Mesendoderm (in vitro differentiated cells): ENCODE data around the gene CD83.
A peak's percentile ranks its signal among the peaks of the same experiment; 100 is the strongest.

Experiments used
- DNase-seq: peaks from one replicate; pipeline ENCODE4 v3.0.0; 2013
- H2AK5ac ChIP-seq: 2 replicates; pipeline ENCODE4 v1.6.1; 2013; ENCODE audit warnings: low read length, inconsistent platforms
- H2BK120ac ChIP-seq: 2 replicates; pipeline ENCODE4 v1.6.1; 2013; ENCODE audit warnings: low read depth, mild to moderate bottlenecking, low read length, moderate library complexity, mixed read lengths
- H2BK15ac ChIP-seq: replicated peaks from 2 replicates; pipeline ENCODE4 v1.6.1; 2013; ENCODE audit warnings: low read depth, mild to moderate bottlenecking, moderate library complexity
- H2BK5ac ChIP-seq: 2 replicates; pipeline ENCODE4 v1.6.1; 2013; ENCODE audit warnings: low read length, inconsistent platforms
- H3K18ac ChIP-seq: 2 replicates; pipeline ENCODE4 v1.6.1; 2013; ENCODE audit warnings: mild to moderate bottlenecking, low read length, mixed read lengths
- H3K23ac ChIP-seq: one replicate; pipeline ENCODE4 v1.6.1; 2013; ENCODE audit warnings: low read length
- H3K27ac ChIP-seq: 2 replicates; pipeline ENCODE4 v1.5.1; 2013; ENCODE audit warnings: low read depth, mild to moderate bottlenecking, inconsistent platforms, low read length, moderate library complexity
- H3K27me3 ChIP-seq: 2 replicates; pipeline ENCODE4 v1.6.1; 2013; ENCODE audit warnings: low read length, control low read depth, mild to moderate bottlenecking, inconsistent platforms; ENCODE audit not compliant: insufficient read depth, poor library complexity
- H3K36me3 ChIP-seq: 2 replicates; pipeline ENCODE4 v1.6.1; 2013; ENCODE audit warnings: low read length, inconsistent platforms; ENCODE audit not compliant: control insufficient read depth, insufficient read depth
- H3K4ac ChIP-seq: one replicate; pipeline ENCODE4 v1.6.1; 2013; ENCODE audit warnings: low read depth, mild to moderate bottlenecking, low read length, moderate library complexity
- H3K4me1 ChIP-seq: 2 replicates; pipeline ENCODE4 v1.6.1; 2013; ENCODE audit warnings: low read depth, low read length, inconsistent platforms; ENCODE audit not compliant: control insufficient read depth
- H3K4me2 ChIP-seq: 2 replicates; pipeline ENCODE4 v1.6.1; 2013; ENCODE audit warnings: low read length
- H3K4me3 ChIP-seq: 2 replicates; pipeline ENCODE4 v1.5.1; 2013; ENCODE audit warnings: mild to moderate bottlenecking, low read length
- H3K56ac ChIP-seq: one replicate; pipeline ENCODE4 v1.6.1; 2013; ENCODE audit warnings: low read length
- H3K79me1 ChIP-seq: 2 replicates; pipeline ENCODE4 v1.6.1; 2013; ENCODE audit warnings: low read length, inconsistent platforms
- H3K79me2 ChIP-seq: 2 replicates; pipeline ENCODE4 v1.6.1; 2013; ENCODE audit warnings: mild to moderate bottlenecking, low read length; ENCODE audit not compliant: control insufficient read depth, insufficient read depth
- H3K9ac ChIP-seq: 2 replicates; pipeline ENCODE4 v1.6.1; 2013; ENCODE audit warnings: low read length, inconsistent platforms
- H4K5ac ChIP-seq: one replicate; pipeline ENCODE4 v1.6.1; 2013; ENCODE audit warnings: low read length
- H4K8ac ChIP-seq: one replicate; pipeline ENCODE4 v1.6.1; 2013; ENCODE audit warnings: low read depth, mild to moderate bottlenecking, control low read depth, low read length, moderate library complexity
- WGBS: extraction: QIAGEN DNeasy Blood & Tissue Kit; methylation state at CpG from one replicate; pipeline ENCODE4 v1.1.7; 2013; ENCODE audit warnings: low lambda C conversion rate, missing lambda C conversion rate; ENCODE audit not compliant: insufficient coverage; ENCODE audit errors: extremely low coverage; 5-methylcytosine and 5-hydroxymethylcytosine counted together

CD83 gene

GRCh38 chr6:14128012-14128411 is 10.4 kb downstream of the CD83 start:
- Histone ChIP-seq H2BK15ac (no peak overlapping the region), H3K79me2 (no peaks in the 10 kb centered on the region), H4K8ac (no peak overlapping the region), H2BK120ac (no peak overlapping the region), H3K4ac (no peak overlapping the region), H3K27me3 (no peaks in the 10 kb centered on the region), H3K18ac (no peak overlapping the region), H3K27ac (no peak overlapping the region), H2BK5ac (no peak overlapping the region), H3K56ac (no peak overlapping the region), H3K4me1 (no peaks in the 10 kb centered on the region), H3K36me3 (no peaks in the 10 kb centered on the region), H3K9ac (no peak overlapping the region), H3K79me1 (no peaks in the 10 kb centered on the region), H3K4me2 (no peak overlapping the region), H2AK5ac (no peak overlapping the region), H3K23ac (no peak overlapping the region), H4K5ac (no peak overlapping the region), H3K4me3 (no peak overlapping the region)
- DNase-seq, result no peak
- WGBS, result no CpG with 5 or more reads among the region's 4 CpGs

- no peak for DNase-seq
- no peak overlapping the region for H2AK5ac ChIP-seq
- H3K4ac ChIP-seq, result no peak overlapping the region
- no peak overlapping the region for H2BK5ac ChIP-seq
- no peak overlapping the region for H4K8ac ChIP-seq
- no peak overlapping the region for H3K9ac ChIP-seq
- H4K5ac ChIP-seq, result no peak overlapping the region
- H3K4me2 ChIP-seq, result no peak overlapping the region
- no peak overlapping the region for H3K23ac ChIP-seq
- no peaks in the 10 kb centered on the region for H3K36me3 ChIP-seq
- no peak overlapping the region for H2BK120ac ChIP-seq
- no peak overlapping the region for H3K18ac ChIP-seq
- no CpG with 5 or more reads among the region's 4 CpGs for WGBS
- no peaks in the 10 kb centered on the region for H3K79me2 ChIP-seq
- no peak overlapping the region for H3K4me3 ChIP-seq
- H3K27me3 ChIP-seq, result no peaks in the 10 kb centered on the region
- no peaks in the 10 kb centered on the region for H3K4me1 ChIP-seq
- H3K56ac ChIP-seq, result no peak overlapping the region
- no peak overlapping the region for H3K27ac ChIP-seq
- no peaks in the 10 kb centered on the region for H3K79me1 ChIP-seq
- peak overlapping the region; percentile 10 for H2BK15ac ChIP-seq
Measured at GRCh38 chr6:14128746-14129145, 11.2 kb downstream of the CD83 start.

- Histone ChIP-seq H3K36me3 (no peaks in the 10 kb centered on the region), H3K9ac (no peak overlapping the region), H2BK120ac (no peak overlapping the region), H2BK5ac (no peak overlapping the region), H3K56ac (no peak overlapping the region), H4K5ac (no peak overlapping the region), H3K4me1 (no peaks in the 10 kb centered on the region), H3K23ac (no peak overlapping the region), H3K27ac (no peak overlapping the region), H3K27me3 (no peaks in the 10 kb centered on the region), H3K79me2 (no peaks in the 10 kb centered on the region), H4K8ac (no peak overlapping the region), H3K79me1 (no peaks in the 10 kb centered on the region), H2BK15ac (no peak overlapping the region), H2AK5ac (no peak overlapping the region), H3K18ac (no peak overlapping the region), H3K4ac (no peak overlapping the region), H3K4me3 (no peak overlapping the region), H3K4me2 (no peak overlapping the region)
- no CpG with 5 or more reads among the region's 7 CpGs for WGBS
- DNase-seq, result peak; percentile 76
Measured at GRCh38 chr6:14129575-14129974, 12.0 kb downstream of the CD83 start.

GRCh38 chr6:14130435-14131075 is 13.0 kb downstream of the CD83 start:
- H3K4me2 ChIP-seq, result no peak overlapping the region
- H3K79me1 ChIP-seq, result no peaks in the 10 kb centered on the region
- no peaks in the 10 kb centered on the region for H3K36me3 ChIP-seq
- H2BK5ac ChIP-seq, result no peak overlapping the region
- no peak overlapping the region for H3K18ac ChIP-seq
- no peak overlapping the region for H2AK5ac ChIP-seq
- H3K4me1 ChIP-seq, result no peaks in the 10 kb centered on the region
- H4K5ac ChIP-seq, result no peak overlapping the region
- no peak overlapping the region for H2BK120ac ChIP-seq
- no peak overlapping the region for H3K27ac ChIP-seq
- no peak overlapping the region for H3K56ac ChIP-seq
- no peaks in the 10 kb centered on the region for H3K79me2 ChIP-seq
- H4K8ac ChIP-seq, result no peak overlapping the region
- no peak overlapping the region for H3K23ac ChIP-seq
- no CpG with 5 or more reads among the region's 15 CpGs for WGBS
- no peak for DNase-seq
- H3K4ac ChIP-seq, result no peak overlapping the region
- H3K4me3 ChIP-seq, result no peak overlapping the region
- H3K27me3 ChIP-seq, result no peaks in the 10 kb centered on the region
- no peak overlapping the region for H2BK15ac ChIP-seq
- H3K9ac ChIP-seq, result no peak overlapping the region

GRCh38 chr6:14131579-14131978 is 14.0 kb downstream of the CD83 start:
- H4K8ac ChIP-seq, result no peak overlapping the region

More at GRCh38 chr6:14131579-14131978, 14.0 kb downstream of the CD83 start:
- H2BK120ac ChIP-seq, result no peak overlapping the region
- no peak overlapping the region for H2AK5ac ChIP-seq
- H3K23ac ChIP-seq, result no peak overlapping the region
- no peak overlapping the region for H4K5ac ChIP-seq
- no peaks in the 10 kb centered on the region for H3K79me1 ChIP-seq
- no peaks in the 10 kb centered on the region for H3K4me1 ChIP-seq
- H3K18ac ChIP-seq, result no peak overlapping the region
- no peak overlapping the region for H3K4ac ChIP-seq
- H2BK15ac ChIP-seq, result no peak overlapping the region
- no peaks in the 10 kb centered on the region for H3K79me2 ChIP-seq
- H3K4me3 ChIP-seq, result no peak overlapping the region
- H3K56ac ChIP-seq, result no peak overlapping the region
- no peak for DNase-seq
- no peak overlapping the region for H3K4me2 ChIP-seq
- H3K9ac ChIP-seq, result no peak overlapping the region
- no peak overlapping the region for H2BK5ac ChIP-seq
- no CpG with 5 or more reads among the region's 7 CpGs for WGBS
- H3K36me3 ChIP-seq, result no peaks in the 10 kb centered on the region
- H3K27me3 ChIP-seq, result no peaks in the 10 kb centered on the region
- H3K27ac ChIP-seq, result no peak overlapping the region
